ENCODE measurements around the gene SPNS2. TPM values are rescaled to one million over a fixed set of nuclear protein-coding genes. Genes with fewer than 3 reads are reported as not detected.

SPNS2 gene
- total and polyA plus RNA-seq, 2 experiments from 2014 or later: 0.29 TPM; not detected in 1

DNA sequence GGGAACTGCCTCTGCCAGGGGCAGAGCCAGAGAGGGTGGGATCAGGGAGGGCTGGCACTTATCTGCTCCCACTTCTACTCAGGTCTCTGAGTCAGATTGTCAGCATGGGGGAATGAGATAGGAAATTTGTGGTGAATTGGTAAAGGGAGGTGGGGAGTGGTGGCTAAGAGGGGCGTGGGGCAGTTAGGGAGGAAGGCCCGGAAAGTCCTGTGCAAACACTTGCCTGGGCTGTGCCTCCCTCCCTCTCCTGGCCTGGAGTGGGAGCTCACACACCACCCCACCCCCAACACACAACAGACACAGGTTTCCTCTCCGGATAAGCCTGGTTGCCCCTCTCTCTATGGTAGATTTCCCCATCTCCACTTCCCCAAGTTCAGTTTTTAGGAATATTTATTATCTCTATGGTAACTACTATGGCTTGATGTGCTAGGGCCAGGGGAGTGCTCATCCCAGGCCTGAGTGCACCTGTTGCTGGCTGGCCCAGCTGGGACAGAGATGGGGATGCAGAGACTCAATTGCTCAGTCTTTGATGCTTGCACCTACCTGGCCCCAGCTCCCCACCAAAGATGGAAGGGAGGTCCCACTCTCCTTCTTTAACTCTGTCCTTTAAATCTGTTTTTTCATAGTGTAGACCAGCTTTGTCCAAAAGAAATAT, 2.7 kb downstream of the SPNS2 start:
- Histone ChIP-seq H3K4me2 (ENCODE audit: unreplicated experiment) (no peak overlapping the region), H4K20me1 (ENCODE audit: insufficient read depth) (no peaks in the 10 kb centered on the region), H2AFZ (no peak overlapping the region), H3K79me2 (ENCODE audit: insufficient read depth) (no peaks in the 10 kb centered on the region), H3K9me2 (ENCODE audit: insufficient read depth) (no peaks in the 10 kb centered on the region), H3K4me3 (no peak overlapping the region), H3K27ac (no peak overlapping the region), H3K27me3 (replicated peaks; ENCODE audit: insufficient read depth) (peaks cover 62% of the 10 kb centered on the region), H3F3A (ENCODE audit: insufficient read depth) (no peaks in the 10 kb centered on the region), H3K9me3 (ENCODE audit: low read depth) (no peaks in the 10 kb centered on the region), H3K36me3 (ENCODE audit: low read depth) (no peaks in the 10 kb centered on the region), H3K9ac (no peak overlapping the region), H3K4me1 (ENCODE audit: insufficient read depth) (no peaks in the 10 kb centered on the region)
- 0 to 2% methylated on average over 3 of the region's 3 CpGs for whole genome bisulfite sequencing, 2 experiments (ENCODE audit: low coverage in 1 of 2, low lambda C conversion rate in 2 of 2, missing lambda C conversion rate in 2 of 2)
- in situ Hi-C loops (cut with MboI): no loop called here
- TF ChIP-seq EZH2phosphoT487 (IDR thresholded peaks at IDR 0.05; ENCODE audit: insufficient read depth, low read depth) (no peak), EZH2 (IDR thresholded peaks at IDR 0.05; ENCODE audit: insufficient read depth, poor library complexity, severe bottlenecking) (no peak)
- DNase-seq: no peak

DNA sequence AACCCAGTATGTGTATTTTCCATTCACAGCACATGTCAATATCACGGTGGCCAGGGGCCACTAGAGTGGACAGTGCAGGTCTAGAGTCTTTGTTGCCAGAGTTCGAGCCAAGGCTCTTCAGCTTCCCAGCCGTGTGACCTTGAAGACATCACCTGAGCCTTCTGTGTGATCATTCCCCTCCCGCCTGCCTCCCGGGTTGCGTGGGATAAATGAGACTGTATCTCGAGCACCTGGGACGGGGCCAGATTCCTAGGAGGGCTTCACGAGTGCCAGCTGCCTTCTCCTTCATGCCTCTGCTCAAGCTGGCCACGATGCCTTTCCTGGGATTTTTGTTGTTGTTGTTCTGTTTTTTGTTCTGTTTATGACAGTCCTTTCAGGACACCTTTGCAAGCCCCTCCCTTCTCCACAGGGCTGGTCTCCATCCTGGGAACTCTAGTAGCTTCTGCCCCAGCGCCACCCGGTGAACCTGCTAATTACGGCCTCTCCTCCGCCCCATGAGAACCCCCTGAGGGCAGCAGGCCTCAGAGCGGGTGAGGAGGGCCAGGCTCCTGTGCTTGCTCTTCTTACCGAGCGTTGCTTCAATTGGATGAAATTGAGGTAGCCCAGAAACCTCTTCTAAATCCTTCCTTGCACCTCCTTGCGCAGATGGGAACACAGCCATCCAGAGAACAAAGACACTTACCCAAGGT, 3.9 kb downstream of the SPNS2 start:
- Histone ChIP-seq H3K4me2 (ENCODE audit: unreplicated experiment) (no peak overlapping the region), H3K4me3 (no peak overlapping the region), H3K79me2 (ENCODE audit: insufficient read depth) (no peaks in the 10 kb centered on the region), H3K36me3 (ENCODE audit: low read depth) (no peaks in the 10 kb centered on the region), H3K27me3 (replicated peaks; ENCODE audit: insufficient read depth) (peaks cover 56% of the 10 kb centered on the region), H4K20me1 (ENCODE audit: insufficient read depth) (no peaks in the 10 kb centered on the region), H3K9me2 (ENCODE audit: insufficient read depth) (no peaks in the 10 kb centered on the region), H2AFZ (no peak overlapping the region), H3K9ac (no peak overlapping the region), H3F3A (ENCODE audit: insufficient read depth) (no peaks in the 10 kb centered on the region), H3K9me3 (ENCODE audit: low read depth) (no peaks in the 10 kb centered on the region), H3K27ac (no peak overlapping the region), H3K4me1 (ENCODE audit: insufficient read depth) (no peaks in the 10 kb centered on the region)
- 36 to 39% methylated on average over 18 of the region's 18 CpGs for WGBS, 2 experiments (ENCODE audit: low coverage in 1 of 2, low lambda C conversion rate in 2 of 2, missing lambda C conversion rate in 2 of 2)
- in situ Hi-C loops (cut with MboI): no loop called here
- TF ChIP-seq EZH2 (IDR thresholded peaks at IDR 0.05; ENCODE audit: insufficient read depth, poor library complexity, severe bottlenecking): no peak
- TF ChIP-seq EZH2phosphoT487 (IDR thresholded peaks at IDR 0.05; ENCODE audit: insufficient read depth, low read depth): no peak
- no peak for DNase-seq

DNA sequence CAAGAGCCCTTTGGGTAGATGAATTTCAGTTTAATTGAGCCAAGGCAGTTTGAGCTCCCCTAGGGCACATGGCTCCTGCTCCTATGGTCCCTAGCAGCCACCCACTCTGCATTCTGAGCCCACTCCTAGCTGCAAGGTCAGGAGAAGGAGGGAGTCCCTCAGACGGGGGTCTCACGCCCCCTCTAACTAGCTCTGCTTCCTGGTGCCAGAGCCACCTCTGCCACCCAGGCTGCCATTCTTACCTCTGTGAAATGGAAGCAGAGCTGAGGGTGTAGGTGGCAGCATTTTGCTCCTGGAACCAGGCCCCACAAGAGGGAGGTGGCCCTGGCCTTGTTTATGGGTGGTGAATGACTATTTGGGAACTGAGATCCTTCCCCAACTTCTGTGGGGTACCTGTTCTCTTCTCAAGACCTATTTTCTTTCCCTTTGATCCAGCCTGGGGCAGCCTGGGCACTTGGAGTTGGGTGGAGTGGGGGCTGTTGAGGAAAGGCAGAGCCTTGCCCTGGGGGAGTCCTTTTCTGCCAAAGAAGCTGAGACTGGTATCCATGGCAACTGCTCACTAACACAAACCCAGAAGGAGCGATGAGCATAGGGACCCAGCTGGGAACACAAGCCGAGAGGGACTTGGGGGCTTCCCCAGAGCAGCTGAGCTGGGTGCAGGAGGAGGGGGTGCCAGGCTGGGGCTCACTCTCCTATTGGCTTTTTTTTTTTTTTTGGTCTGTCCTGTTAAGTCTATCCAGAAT, 4.8 kb downstream of the SPNS2 start:
- H3K27me3 ChIP-seq (replicated peaks; ENCODE audit: insufficient read depth): peaks cover 48% of the 10 kb centered on the region
- H2AFZ ChIP-seq: no peak overlapping the region
- no peaks in the 10 kb centered on the region for H3K36me3 ChIP-seq (ENCODE audit: low read depth)
- H3K27ac ChIP-seq: no peak overlapping the region
- H3K4me1 ChIP-seq (ENCODE audit: insufficient read depth): no peaks in the 10 kb centered on the region
- WGBS, 2 experiments (ENCODE audit: low coverage in 1 of 2, low lambda C conversion rate in 2 of 2, missing lambda C conversion rate in 2 of 2): 51 to 55% methylated on average over 4 of the region's 4 CpGs
- in situ Hi-C loops (cut with MboI): no loop called here
- TF ChIP-seq EZH2phosphoT487 (IDR thresholded peaks at IDR 0.05; ENCODE audit: insufficient read depth, low read depth) (no peak), EZH2 (IDR thresholded peaks at IDR 0.05; ENCODE audit: insufficient read depth, poor library complexity, severe bottlenecking) (no peak)
- no peaks in the 10 kb centered on the region for H3K9me3 ChIP-seq (ENCODE audit: low read depth)
- no peaks in the 10 kb centered on the region for H3K79me2 ChIP-seq (ENCODE audit: insufficient read depth)
- no peak for DNase-seq
- no peak overlapping the region for H3K4me2 ChIP-seq (ENCODE audit: unreplicated experiment)
- H4K20me1 ChIP-seq (ENCODE audit: insufficient read depth): no peaks in the 10 kb centered on the region
- no peaks in the 10 kb centered on the region for H3K9me2 ChIP-seq (ENCODE audit: insufficient read depth)
- H3K9ac ChIP-seq: no peak overlapping the region
- H3K4me3 ChIP-seq: no peak overlapping the region
- no peaks in the 10 kb centered on the region for H3F3A ChIP-seq (ENCODE audit: insufficient read depth)

DNA sequence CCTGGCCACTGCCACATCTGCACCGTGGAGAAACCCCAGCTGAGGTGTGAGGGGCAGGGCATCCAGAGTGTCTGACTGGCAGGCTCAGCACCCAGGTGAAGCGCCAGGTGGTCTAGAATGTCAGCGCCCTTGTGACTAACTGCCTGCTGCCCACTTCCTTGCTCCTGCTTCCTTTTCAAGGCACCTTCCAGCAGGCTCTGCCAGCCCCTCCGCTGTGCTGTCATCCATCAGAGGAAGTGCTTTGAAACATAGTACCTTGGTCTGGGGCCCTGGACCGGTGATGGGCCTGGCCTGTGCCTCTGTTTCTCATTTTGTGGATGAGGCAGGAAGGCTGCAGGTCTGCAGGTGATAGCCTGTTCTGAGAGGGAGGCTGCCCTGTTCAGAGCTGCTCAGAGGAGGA, 5.5 kb downstream of the SPNS2 start:
- H3K9me2 ChIP-seq (ENCODE audit: insufficient read depth): no peaks in the 10 kb centered on the region
- H3K4me3 ChIP-seq: no peak overlapping the region
- H3K36me3 ChIP-seq (ENCODE audit: low read depth): no peaks in the 10 kb centered on the region
- peaks cover 47% of the 10 kb centered on the region for H3K27me3 ChIP-seq (replicated peaks; ENCODE audit: insufficient read depth)
- H3K4me2 ChIP-seq (ENCODE audit: unreplicated experiment): no peak overlapping the region
- no peak overlapping the region for H3K27ac ChIP-seq
- TF ChIP-seq EZH2 (IDR thresholded peaks at IDR 0.05; ENCODE audit: insufficient read depth, poor library complexity, severe bottlenecking) (no peak), EZH2phosphoT487 (IDR thresholded peaks at IDR 0.05; ENCODE audit: insufficient read depth, low read depth) (no peak)
- H2AFZ ChIP-seq: no peak overlapping the region
- H3K4me1 ChIP-seq (ENCODE audit: insufficient read depth): no peaks in the 10 kb centered on the region
- no peak overlapping the region for H3K9ac ChIP-seq
- no peak for DNase-seq
- no peaks in the 10 kb centered on the region for H3F3A ChIP-seq (ENCODE audit: insufficient read depth)
- H3K79me2 ChIP-seq (ENCODE audit: insufficient read depth): no peaks in the 10 kb centered on the region
- in situ Hi-C loops (cut with MboI): no loop called here
- WGBS, 2 experiments (ENCODE audit: low coverage in 1 of 2, low lambda C conversion rate in 2 of 2, missing lambda C conversion rate in 2 of 2): 65 to 71% methylated on average over 5 of the region's 5 CpGs
- no peaks in the 10 kb centered on the region for H3K9me3 ChIP-seq (ENCODE audit: low read depth)
- H4K20me1 ChIP-seq (ENCODE audit: insufficient read depth): no peaks in the 10 kb centered on the region

All from GM23248 (cell line).